GM18861 (cell line): ENCODE results near the gene SPIN2B.

Source experiments
- ATAC-seq: cut with Tn5 transposase; IDR thresholded peaks from one replicate; pipeline ENCODE4 v1.9.1; 2021; ENCODE audit not compliant: unreplicated experiment

Gene SPIN2B

DNA sequence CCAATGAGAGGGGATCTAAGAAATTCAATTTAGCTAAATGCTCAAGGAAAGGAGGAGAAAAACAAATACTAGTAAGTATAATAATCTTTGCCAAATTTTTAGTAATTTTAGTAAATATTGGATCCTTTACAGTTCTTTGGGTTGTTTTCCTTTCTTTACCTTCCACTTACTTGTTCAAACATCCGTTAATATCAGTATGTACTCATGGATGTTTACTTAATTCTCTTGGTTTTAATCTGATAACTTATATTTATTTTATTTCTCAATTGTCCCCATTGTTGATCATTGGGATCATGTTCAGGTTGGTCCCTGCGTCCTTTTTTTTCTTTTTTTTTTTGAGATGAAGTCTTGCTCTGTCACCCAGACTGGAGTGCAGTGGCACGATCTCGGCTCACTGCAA is 46.9 kb downstream of the SPIN2B start:
- no peak for ATAC-seq

GRCh38 chrX:57070185-57070984 is 51.0 kb downstream of the SPIN2B start:
- ATAC-seq: no peak
